Ishikawa (cell line): ENCODE data around the gene MDFI.

ENCODE experiments used
- CEBPB ChIP-seq: IDR thresholded peaks from 2 replicates; pipeline ENCODE4 v1.6.1; 2012
- CREB1 ChIP-seq: IDR thresholded peaks from 2 replicates; pipeline ENCODE4 v1.6.1; 2012; ENCODE audit warnings: low read depth
- EGR1 ChIP-seq: IDR thresholded peaks from 2 replicates; pipeline ENCODE4 v1.6.1; 2012
- EP300 ChIP-seq: IDR thresholded peaks from 2 replicates; pipeline ENCODE4 v1.6.1; 2012; ENCODE audit warnings: borderline replicate concordance
- FOXM1 ChIP-seq: IDR thresholded peaks from 2 replicates; pipeline ENCODE4 v1.6.1; 2012; ENCODE audit warnings: low read depth, borderline replicate concordance
- MAX ChIP-seq: IDR thresholded peaks from 2 replicates; pipeline ENCODE4 v1.6.1; 2012
- NFIC ChIP-seq: IDR thresholded peaks from 2 replicates; pipeline ENCODE4 v1.6.1; 2012
- RAD21 ChIP-seq: IDR thresholded peaks from 2 replicates; pipeline ENCODE4 v1.6.1; 2012; ENCODE audit warnings: low read depth
- REST ChIP-seq: IDR thresholded peaks from 2 replicates; pipeline ENCODE4 v1.6.1; 2012; ENCODE audit warnings: low read depth, mild to moderate bottlenecking
- TAF1 ChIP-seq: IDR thresholded peaks from 2 replicates; pipeline ENCODE4 v1.6.1; 2012; ENCODE audit warnings: low read depth, mild to moderate bottlenecking
- TCF12 ChIP-seq: IDR thresholded peaks from 2 replicates; pipeline ENCODE4 v1.6.1; 2012; ENCODE audit warnings: low read depth
- TEAD4 ChIP-seq: IDR thresholded peaks from 2 replicates; pipeline ENCODE4 v1.6.1; 2012
- USF1 ChIP-seq: IDR thresholded peaks from 2 replicates; pipeline ENCODE4 v1.6.1; 2012
- YY1 ChIP-seq: IDR thresholded peaks from 2 replicates; pipeline ENCODE4 v1.6.1; 2012; ENCODE audit warnings: low read depth
- ZBTB7A ChIP-seq: IDR thresholded peaks from 2 replicates; pipeline ENCODE4 v1.6.1; 2012; ENCODE audit warnings: low read depth

Gene MDFI

GRCh38 chr6:41638002-41638934 lies at the start of gene MDFI:
Gene MDFI (plus strand): TSS chr6:41638468. CDS start chr6:41638750, 282 bp downstream.
- no peak for TF ChIP-seq YY1
- no peak for TF ChIP-seq NFIC
- no peak for TF ChIP-seq FOXM1
- TF ChIP-seq MAX = no peak
- TF ChIP-seq TAF1 = no peak
- no peak for TF ChIP-seq ZBTB7A
- TF ChIP-seq TEAD4 = no peak
- no peak for TF ChIP-seq TCF12
- TF ChIP-seq USF1 = no peak
- TF ChIP-seq EGR1 = no peak
- no peak for TF ChIP-seq CREB1
- TF ChIP-seq RAD21 = no peak
- no peak for TF ChIP-seq CEBPB
- no peak for TF ChIP-seq REST
- no peak for TF ChIP-seq EP300

GRCh38 chr6:41589223-41589622 lies 49.0 kb upstream of the MDFI start:
- TF ChIP-seq MAX = no peak

GRCh38 chr6:41589636-41590622 lies 48.3 kb upstream of the MDFI start:
- TF ChIP-seq TAF1 (no peak), REST (no peak), EGR1 (no peak), CREB1 (no peak), USF1 (no peak), RAD21 (no peak)

GRCh38 chr6:41591122-41591521 lies 47.1 kb upstream of the MDFI start:
- no peak for TF ChIP-seq EGR1

- TF ChIP-seq USF1 (no peak), TEAD4 (no peak), RAD21 (peak; percentile 92), EGR1 (no peak)
Measured at GRCh38 chr6:41591859-41592502, 46.3 kb upstream of the MDFI start.
